Vagina (tissue), 2 donors: ENCODE data around the gene TMEM44. TPM values are rescaled to one million over a fixed set of nuclear protein-coding genes. Genes with fewer than 3 reads are reported as not detected.

Source experiments
- DNase-seq, 2 donors: peaks; one replicate each; pipeline ENCODE4 v3.0.0-alpha.2; 2017; ENCODE audit errors: extremely low spot score in 2 of 2
- H3K27ac ChIP-seq: fragments of 200-600 bp; sonication (generic); one replicate; pipeline ENCODE4 v1.5.1; 2019
- H3K27me3 ChIP-seq: fragments of 200-600 bp; sonication (generic); one replicate; pipeline ENCODE4 v1.5.1; 2019
- H3K36me3 ChIP-seq, 2 donors: fragments of 200-600 bp; sonication (generic); one replicate each; pipeline ENCODE4 v1.5.1; 2017 to 2019
- H3K4me1 ChIP-seq: fragments of 200-600 bp; sonication (generic); one replicate; pipeline ENCODE4 v1.5.1; 2019
- H3K4me3 ChIP-seq, 2 donors: fragments of 200-600 bp; sonication (generic); 1 replicate in 1 of 2; 2 replicates in 1 of 2; pipeline ENCODE4 v1.5.1; 2016 to 2019
- H3K9me3 ChIP-seq: fragments of 200-600 bp; sonication (generic); one replicate; pipeline ENCODE4 v1.5.1; 2019
- CTCF ChIP-seq, 3 experiments: fragments of 450-650 bp in 2 of 3; fragments of 200-600 bp in 1 of 3; sonication (generic) in 1 of 3; IDR thresholded peaks; one replicate each; pipeline ENCODE4 v1.5.1; 2017 to 2019; ENCODE audit warnings: antibody characterized with exemption in 3 of 3, mild to moderate bottlenecking in 2 of 3, moderate library complexity in 2 of 3
- POLR2A ChIP-seq, 2 donors: fragments of 450-650 bp; IDR thresholded peaks; one replicate each; pipeline ENCODE4 v1.6.1; 2017; ENCODE audit warnings: antibody characterized with exemption in 2 of 2, mild to moderate bottlenecking in 2 of 2, moderate library complexity in 2 of 2
- POLR2AphosphoS5 ChIP-seq, 2 donors: sonication (generic); formaldehyde crosslinking; IDR thresholded peaks; one replicate each; pipeline ENCODE4 v1.9.0; 2017; ENCODE audit warnings: antibody characterized with exemption in 2 of 2, mild to moderate bottlenecking in 2 of 2, low read depth in 1 of 2; ENCODE audit not compliant: insufficient read depth in 1 of 2
- intact Hi-C: fragments of 100-400 bp; cut with DNase I; formaldehyde crosslinking; loops from one replicate; pipeline ENCODE4 v1.15.1; 2023
- total RNA-seq: library from RNA; depleted of rRNA; stranded (reverse); fragments of >200 nt; gene quantifications from one replicate; pipeline ENCODE4 v1.2.3, GENCODE V29; 2016

The TMEM44 gene
- total RNA-seq, 1 donor from 2014 or later: 11.0 TPM

- no peak overlapping the region for H3K27ac ChIP-seq
- H3K27me3 ChIP-seq: no peaks in the 10 kb centered on the region
- no peak for DNase-seq
- no peak for TF ChIP-seq CTCF (IDR thresholded peaks at IDR 0.05)
- TF ChIP-seq POLR2AphosphoS5 (IDR thresholded peaks at IDR 0.05; ENCODE audit: insufficient read depth in 1 of 2, low read depth in 1 of 2): no peak
- TF ChIP-seq POLR2A (IDR thresholded peaks at IDR 0.05): no peak
- no peaks in the 10 kb centered on the region for H3K4me1 ChIP-seq
- no peak overlapping the region for H3K4me3 ChIP-seq
- H3K36me3 ChIP-seq: peaks cover 0 to 84% of the 10 kb centered on the region in 2 donors
- no peaks in the 10 kb centered on the region for H3K9me3 ChIP-seq
- intact Hi-C loops: no loop called here
Observed at GRCh38 chr3:194661374-194661773, 28.2 kb upstream of the TMEM44 start.

DNA sequence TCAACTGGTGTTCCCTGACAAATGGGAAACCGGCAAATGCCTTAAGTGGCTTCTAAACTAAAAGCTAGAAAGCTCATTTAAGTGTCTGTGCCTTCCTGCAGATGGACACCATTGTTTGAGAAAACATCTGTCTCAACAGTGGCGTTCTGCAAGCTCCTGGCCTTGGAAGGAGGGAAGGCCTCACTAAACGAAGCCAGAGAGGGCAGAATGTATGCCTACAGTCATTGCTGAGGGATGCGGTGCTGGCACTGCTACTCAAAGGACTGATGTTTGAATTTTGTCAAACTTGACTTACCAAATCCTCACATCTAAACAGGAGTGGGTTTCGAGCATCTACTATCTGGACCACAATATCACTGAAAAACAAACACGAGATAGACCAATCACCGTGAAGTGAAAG lies 26.6 kb upstream of the TMEM44 start:
- no peak for DNase-seq
- no peak for TF ChIP-seq POLR2AphosphoS5 (IDR thresholded peaks at IDR 0.05; ENCODE audit: insufficient read depth in 1 of 2, low read depth in 1 of 2)

DNA sequence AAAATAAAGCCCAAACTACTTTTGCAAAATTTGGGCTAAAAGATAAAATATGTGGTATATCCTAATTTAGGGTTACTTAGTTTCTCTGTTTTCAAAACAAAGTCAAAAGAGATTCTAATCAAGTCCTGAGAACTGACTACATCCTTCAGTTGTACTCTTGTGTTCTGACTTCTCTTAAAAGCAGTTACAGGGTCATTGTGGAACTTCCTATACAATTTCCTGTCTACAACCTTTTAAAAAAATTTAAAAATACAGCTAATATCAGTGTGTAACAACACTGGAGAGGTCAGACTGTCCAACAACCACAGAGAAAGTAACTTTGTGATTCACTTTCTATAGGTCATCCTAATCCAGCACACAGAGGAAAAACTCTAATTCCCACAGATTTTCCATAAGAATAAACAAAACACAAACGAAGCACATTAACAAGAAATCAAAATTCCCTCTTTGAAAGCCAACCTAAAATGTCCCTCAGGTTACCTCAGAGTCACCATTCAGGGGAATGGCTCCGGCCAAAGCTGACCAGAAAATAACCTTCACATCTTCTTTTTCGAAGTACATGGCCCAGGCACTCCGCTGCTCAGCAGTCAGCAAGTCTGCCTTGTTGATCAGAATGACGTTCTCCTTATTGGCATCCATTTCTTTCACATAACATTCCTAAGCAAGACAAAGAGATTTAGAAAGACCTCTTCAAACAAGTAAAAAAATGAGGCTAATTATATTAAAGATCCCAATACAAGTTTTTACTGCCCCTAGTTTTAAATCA lies 25.4 kb upstream of the TMEM44 start:
- TF ChIP-seq POLR2A (IDR thresholded peaks at IDR 0.05) (no peak), POLR2AphosphoS5 (IDR thresholded peaks at IDR 0.05; ENCODE audit: insufficient read depth in 1 of 2, low read depth in 1 of 2) (no peak), CTCF (IDR thresholded peaks at IDR 0.05) (no peak)
- H3K4me1 ChIP-seq: no peaks in the 10 kb centered on the region
- no peak for DNase-seq
- intact Hi-C loops: no loop called here
- peaks cover 0 to 72% of the 10 kb centered on the region in 2 donors for H3K36me3 ChIP-seq
- H3K4me3 ChIP-seq: no peak overlapping the region
- no peaks in the 10 kb centered on the region for H3K9me3 ChIP-seq
- no peak overlapping the region for H3K27ac ChIP-seq
- no peaks in the 10 kb centered on the region for H3K27me3 ChIP-seq

More for the DNA sequence above, 26.6 kb upstream of the TMEM44 start:
- intact Hi-C loops: no loop called here
- Histone ChIP-seq H3K36me3 (peaks cover 0 to 76% of the 10 kb centered on the region in 2 donors), H3K4me3 (no peak overlapping the region), H3K27ac (no peak overlapping the region), H3K27me3 (no peaks in the 10 kb centered on the region), H3K4me1 (no peaks in the 10 kb centered on the region), H3K9me3 (no peaks in the 10 kb centered on the region)

DNA sequence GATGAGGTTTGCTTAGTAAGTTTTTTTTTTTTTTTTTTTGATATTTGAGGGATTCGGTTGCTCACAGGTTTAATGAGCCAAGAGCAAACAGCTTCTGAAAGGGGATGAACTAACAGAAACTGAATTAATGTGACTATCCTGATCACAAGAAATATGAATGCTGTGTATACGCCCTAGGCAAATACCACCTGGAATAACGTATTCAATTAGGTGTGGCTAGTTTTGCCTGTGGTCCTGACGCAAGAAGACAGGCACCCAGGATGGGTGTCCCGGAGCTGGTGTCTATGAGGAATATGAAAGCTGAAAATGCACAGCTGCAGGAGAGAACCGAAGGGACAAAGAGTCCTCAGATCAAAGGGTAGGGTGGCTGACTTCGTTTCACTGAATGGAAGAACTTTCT lies 24.2 kb upstream of the TMEM44 start:
- H3K27ac ChIP-seq: no peak overlapping the region
- H3K27me3 ChIP-seq: no peaks in the 10 kb centered on the region
- TF ChIP-seq CTCF (IDR thresholded peaks at IDR 0.05) (no peak), POLR2A (IDR thresholded peaks at IDR 0.05) (no peak), POLR2AphosphoS5 (IDR thresholded peaks at IDR 0.05; ENCODE audit: insufficient read depth in 1 of 2, low read depth in 1 of 2) (no peak)
- no peaks in the 10 kb centered on the region for H3K9me3 ChIP-seq
- intact Hi-C loops: no loop called here
- H3K36me3 ChIP-seq: peaks cover 0 to 72% of the 10 kb centered on the region in 2 donors
- no peak for DNase-seq
- H3K4me3 ChIP-seq: no peak overlapping the region
- H3K4me1 ChIP-seq: no peaks in the 10 kb centered on the region

GRCh38 chr3:194654443-194654842 lies 21.2 kb upstream of the TMEM44 start:
- Histone ChIP-seq H3K4me1 (no peaks in the 10 kb centered on the region), H3K27me3 (no peaks in the 10 kb centered on the region), H3K27ac (no peak overlapping the region), H3K36me3 (peaks cover 0 to 70% of the 10 kb centered on the region in 2 donors), H3K9me3 (no peaks in the 10 kb centered on the region), H3K4me3 (no peak overlapping the region)
- DNase-seq: no peak
- TF ChIP-seq POLR2A (IDR thresholded peaks at IDR 0.05): no peak
- TF ChIP-seq CTCF (IDR thresholded peaks at IDR 0.05): no peak
- TF ChIP-seq POLR2AphosphoS5 (IDR thresholded peaks at IDR 0.05; ENCODE audit: insufficient read depth in 1 of 2, low read depth in 1 of 2): no peak
- intact Hi-C loops: no loop called here
